KMS-11 (cell line): Measurements from ENCODE around the gene VENTX.

Experiments used
- H2AFZ ChIP-seq: fragments of 200-600 bp; sonication (generic); 2 replicates; pipeline ENCODE4 v1.6.1; 2016; ENCODE audit warnings: antibody characterized with exemption, mixed run types, low read depth
- H3K27ac ChIP-seq: fragments of 200-600 bp; sonication (generic); 2 replicates; pipeline ENCODE4 v1.6.1; 2016; ENCODE audit warnings: mild to moderate bottlenecking, mixed run types
- H3K27me3 ChIP-seq: fragments of 200-600 bp; sonication (generic); 2 replicates; pipeline ENCODE4 v1.6.1; 2017; ENCODE audit warnings: mild to moderate bottlenecking, low read depth, mixed run types, moderate library complexity; ENCODE audit not compliant: insufficient read depth
- H3K36me3 ChIP-seq: fragments of 200-600 bp; sonication (generic); 2 replicates; pipeline ENCODE4 v1.6.1; 2017; ENCODE audit warnings: mild to moderate bottlenecking, mixed run types; ENCODE audit not compliant: insufficient read depth
- H3K4me1 ChIP-seq: fragments of 200-600 bp; sonication (generic); 2 replicates; pipeline ENCODE4 v1.6.1; 2016; ENCODE audit warnings: mild to moderate bottlenecking, low read depth, mixed run types; ENCODE audit not compliant: poor library complexity, severe bottlenecking
- H3K4me2 ChIP-seq: fragments of 200-600 bp; sonication (generic); 2 replicates; pipeline ENCODE4 v1.7.0; 2016; ENCODE audit warnings: mild to moderate bottlenecking, mixed run types
- H3K4me3 ChIP-seq: fragments of 200-600 bp; sonication (generic); IDR thresholded peaks from 2 replicates; pipeline ENCODE4 v1.6.1; 2017; ENCODE audit warnings: low read depth, low read length, mixed read lengths; ENCODE audit not compliant: insufficient read depth
- H3K79me2 ChIP-seq: fragments of 200-600 bp; sonication (generic); 2 replicates; pipeline ENCODE4 v1.6.1; 2016; ENCODE audit warnings: low read depth, mixed run types; ENCODE audit not compliant: insufficient read depth
- H3K9ac ChIP-seq: fragments of 200-600 bp; sonication (generic); 2 replicates; pipeline ENCODE4 v1.6.1; 2016; ENCODE audit warnings: mild to moderate bottlenecking, mixed run types
- H4K20me1 ChIP-seq: fragments of 200-600 bp; sonication (generic); 2 replicates; pipeline ENCODE4 v1.6.1; 2016; ENCODE audit warnings: mild to moderate bottlenecking, mixed run types; ENCODE audit not compliant: insufficient read depth
- CTCF ChIP-seq: fragments of 200-600 bp; sonication (generic); conservative IDR thresholded peaks from 2 replicates; pipeline ENCODE4 v1.6.1; 2017; ENCODE audit warnings: low read depth, mild to moderate bottlenecking, antibody characterized with exemption, low read length, moderate library complexity, mixed read lengths

The VENTX gene

GRCh38 chr10:133190225-133190624 is 47.4 kb upstream of the VENTX start:
- Histone ChIP-seq H3K27me3 (peaks cover 20% of the 10 kb centered on the region; the same call in 1 of the 2 replicates), H3K36me3 (no peaks in the 10 kb centered on the region), H4K20me1 (no peaks in the 10 kb centered on the region), H3K4me2 (no peak overlapping the region), H3K4me1 (no peaks in the 10 kb centered on the region), H3K79me2 (no peaks in the 10 kb centered on the region), H2AFZ (no peak overlapping the region), H3K27ac (no peak overlapping the region), H3K9ac (no peak overlapping the region), H3K4me3 (no peak overlapping the region)
- TF ChIP-seq CTCF, result no peak

GRCh38 chr10:133191651-133192050 is 46.0 kb upstream of the VENTX start:
- Histone ChIP-seq H2AFZ (no peak overlapping the region), H3K27me3 (peaks cover 16% of the 10 kb centered on the region; the same call in 1 of the 2 replicates), H3K36me3 (no peaks in the 10 kb centered on the region), H3K27ac (no peak overlapping the region), H3K4me1 (no peaks in the 10 kb centered on the region), H3K4me2 (no peak overlapping the region), H4K20me1 (no peaks in the 10 kb centered on the region), H3K4me3 (no peak overlapping the region), H3K79me2 (no peaks in the 10 kb centered on the region), H3K9ac (no peak overlapping the region)
- no peak for TF ChIP-seq CTCF

- no peak overlapping the region for H3K4me3 ChIP-seq
- no peak overlapping the region for H3K9ac ChIP-seq
- H3K36me3 ChIP-seq, result no peaks in the 10 kb centered on the region
- H3K4me2 ChIP-seq, result no peak overlapping the region
- H2AFZ ChIP-seq, result no peak overlapping the region
- H3K27ac ChIP-seq, result no peak overlapping the region
- no peaks in the 10 kb centered on the region for H3K79me2 ChIP-seq
- no peaks in the 10 kb centered on the region for H3K4me1 ChIP-seq
- peaks cover 18% of the 10 kb centered on the region; the same call in 1 of the 2 replicates for H3K27me3 ChIP-seq
- no peak for TF ChIP-seq CTCF
- H4K20me1 ChIP-seq, result no peaks in the 10 kb centered on the region
Measured at GRCh38 chr10:133194151-133194550, 43.5 kb upstream of the VENTX start.

- H3K4me2 ChIP-seq, result no peak overlapping the region
- TF ChIP-seq CTCF, result no peak
- no peak overlapping the region for H3K27ac ChIP-seq
- no peaks in the 10 kb centered on the region for H3K36me3 ChIP-seq
- no peak overlapping the region for H2AFZ ChIP-seq
- H3K4me3 ChIP-seq, result no peak overlapping the region
- H4K20me1 ChIP-seq, result no peaks in the 10 kb centered on the region
- H3K79me2 ChIP-seq, result no peaks in the 10 kb centered on the region
- H3K27me3 ChIP-seq, result peaks cover 18% of the 10 kb centered on the region; the same call in 1 of the 2 replicates
- no peaks in the 10 kb centered on the region for H3K4me1 ChIP-seq
- H3K9ac ChIP-seq, result no peak overlapping the region
Measured at GRCh38 chr10:133195096-133195495, 42.6 kb upstream of the VENTX start.
